Ascending aorta (tissue), 2 donors: ENCODE data around the gene GUCY2D. TPM values are rescaled to one million over a fixed set of nuclear protein-coding genes. Genes with fewer than 3 reads are reported as not detected.

Experiments used
- DNase-seq, 2 donors: peaks; one replicate each; pipeline ENCODE4 v3.0.0-alpha.2; 2019; ENCODE audit warnings: low spot score in 2 of 2
- H3K27ac ChIP-seq, 2 donors: fragments of 200-600 bp; sonication (generic); one replicate each; pipeline ENCODE4 v1.5.1; 2016 to 2017; ENCODE audit warnings: mild to moderate bottlenecking in 1 of 2
- H3K27me3 ChIP-seq: fragments of 200-600 bp; sonication (generic); one replicate; pipeline ENCODE4 v1.5.1; 2017
- H3K36me3 ChIP-seq, 2 donors: fragments of 200-600 bp; sonication (generic); one replicate each; pipeline ENCODE4 v1.5.1; 2016
- H3K4me1 ChIP-seq, 2 donors: fragments of 200-600 bp; sonication (generic); one replicate each; pipeline ENCODE4 v1.5.1; 2016 to 2017; ENCODE audit warnings: mild to moderate bottlenecking in 1 of 2
- H3K4me3 ChIP-seq, 2 donors: fragments of 200-600 bp; sonication (generic); one replicate each; pipeline ENCODE4 v1.5.1; 2016 to 2017; ENCODE audit warnings: mild to moderate bottlenecking in 1 of 2
- H3K9me3 ChIP-seq, 2 donors: fragments of 200-600 bp; sonication (generic); one replicate each; pipeline ENCODE4 v1.5.1; 2016
- intact Hi-C: fragments of 100-400 bp; cut with DNase I; formaldehyde crosslinking; loops from one replicate; pipeline ENCODE4 v1.15.1; 2023
- total RNA-seq: library from RNA; depleted of rRNA; stranded (reverse); fragments of >200 nt; gene quantifications from one replicate; pipeline ENCODE4 v1.1.0, GENCODE V29; 2016
- TF ChIP-seq, protein P1 (sequence below), 3 experiments: fragments of 200-600 bp in 2 of 3; fragments of 450-650 bp in 1 of 3; sonication (generic) in 2 of 3; IDR thresholded peaks; one replicate each; pipeline ENCODE4 v1.5.1; 2016 to 2019; ENCODE audit warnings: antibody characterized with exemption in 3 of 3, mild to moderate bottlenecking in 1 of 3, moderate library complexity in 1 of 3

The GUCY2D gene
- total RNA-seq, 1 donor from 2014 or later: not detected

DNA sequence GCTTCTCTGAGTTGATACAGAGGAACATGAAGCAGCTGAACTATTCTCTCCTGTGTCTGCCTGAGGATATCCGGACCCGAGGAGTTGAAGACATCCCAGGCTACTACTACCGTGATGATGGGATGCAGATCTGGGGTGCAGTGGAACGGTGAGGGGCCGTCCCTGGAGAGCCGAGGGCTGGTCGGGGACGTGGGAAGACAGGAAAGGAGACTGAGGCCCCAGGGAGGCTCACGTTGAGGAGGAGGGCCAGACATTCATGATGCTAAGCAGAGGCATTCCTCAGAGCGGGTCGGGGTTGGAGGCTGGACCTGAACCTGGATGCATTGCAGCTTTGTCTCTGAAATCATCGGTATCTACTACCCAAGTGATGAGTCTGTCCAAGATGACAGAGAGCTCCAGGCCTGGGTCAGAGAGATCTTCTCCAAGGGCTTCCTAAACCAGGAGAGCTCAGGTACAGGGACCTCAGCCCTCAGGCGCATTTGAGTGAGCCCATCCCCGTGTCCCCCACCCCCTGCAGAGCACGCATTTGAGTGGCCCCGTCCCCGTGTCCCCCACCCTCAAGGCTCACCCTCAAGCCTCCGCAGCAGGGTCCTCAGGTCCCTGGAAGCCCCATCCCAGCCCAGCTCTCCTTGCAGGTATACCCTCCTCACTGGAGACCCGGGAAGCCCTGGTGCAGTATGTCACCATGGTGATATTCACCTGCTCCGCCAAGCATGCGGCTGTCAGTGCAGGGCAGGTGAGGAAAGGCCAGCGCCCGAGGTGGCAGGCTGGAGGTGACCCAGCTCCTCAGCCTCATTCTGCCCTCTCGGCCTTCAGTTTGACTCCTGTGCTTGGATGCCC, 44.7 kb downstream of the GUCY2D start:
- Histone ChIP-seq H3K27ac (no peak overlapping the region), H3K9me3 (no peaks in the 10 kb centered on the region), H3K4me3 (no peak overlapping the region), H3K27me3 (no peaks in the 10 kb centered on the region), H3K4me1 (no peaks in the 10 kb centered on the region), H3K36me3 (no peaks in the 10 kb centered on the region)
- peak in 1 of 2 donors; percentile 57 for DNase-seq
- intact Hi-C loops: no loop called here
- TF ChIP-seq, protein P1, sequence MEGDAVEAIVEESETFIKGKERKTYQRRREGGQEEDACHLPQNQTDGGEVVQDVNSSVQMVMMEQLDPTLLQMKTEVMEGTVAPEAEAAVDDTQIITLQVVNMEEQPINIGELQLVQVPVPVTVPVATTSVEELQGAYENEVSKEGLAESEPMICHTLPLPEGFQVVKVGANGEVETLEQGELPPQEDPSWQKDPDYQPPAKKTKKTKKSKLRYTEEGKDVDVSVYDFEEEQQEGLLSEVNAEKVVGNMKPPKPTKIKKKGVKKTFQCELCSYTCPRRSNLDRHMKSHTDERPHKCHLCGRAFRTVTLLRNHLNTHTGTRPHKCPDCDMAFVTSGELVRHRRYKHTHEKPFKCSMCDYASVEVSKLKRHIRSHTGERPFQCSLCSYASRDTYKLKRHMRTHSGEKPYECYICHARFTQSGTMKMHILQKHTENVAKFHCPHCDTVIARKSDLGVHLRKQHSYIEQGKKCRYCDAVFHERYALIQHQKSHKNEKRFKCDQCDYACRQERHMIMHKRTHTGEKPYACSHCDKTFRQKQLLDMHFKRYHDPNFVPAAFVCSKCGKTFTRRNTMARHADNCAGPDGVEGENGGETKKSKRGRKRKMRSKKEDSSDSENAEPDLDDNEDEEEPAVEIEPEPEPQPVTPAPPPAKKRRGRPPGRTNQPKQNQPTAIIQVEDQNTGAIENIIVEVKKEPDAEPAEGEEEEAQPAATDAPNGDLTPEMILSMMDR (IDR thresholded peaks at IDR 0.05): no peak

DNA sequence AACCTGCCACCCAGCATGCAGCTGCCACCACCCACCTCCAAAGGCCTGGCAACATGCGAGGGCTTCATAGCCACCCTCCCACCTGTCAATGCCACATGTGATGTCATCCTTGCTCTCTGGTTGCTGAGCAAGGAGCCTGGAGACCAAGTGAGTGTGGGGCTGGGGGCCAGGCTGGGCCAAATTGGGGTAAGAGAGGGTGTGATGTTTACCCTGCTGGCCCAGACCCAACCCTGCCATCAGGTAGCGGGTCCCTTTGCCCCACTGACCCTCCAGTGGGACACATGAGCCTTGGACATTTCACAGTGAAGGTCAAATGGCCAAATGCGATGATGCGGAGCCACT, 45.3 kb downstream of the GUCY2D start:
- no peak overlapping the region for H3K4me3 ChIP-seq
- no peaks in the 10 kb centered on the region for H3K4me1 ChIP-seq
- H3K36me3 ChIP-seq: no peaks in the 10 kb centered on the region
- H3K27ac ChIP-seq: no peak overlapping the region
- DNase-seq: no peak
- TF ChIP-seq, protein P1 (IDR thresholded peaks at IDR 0.05): no peak
- H3K9me3 ChIP-seq: no peaks in the 10 kb centered on the region
- intact Hi-C loops: no loop called here
- no peaks in the 10 kb centered on the region for H3K27me3 ChIP-seq

DNA sequence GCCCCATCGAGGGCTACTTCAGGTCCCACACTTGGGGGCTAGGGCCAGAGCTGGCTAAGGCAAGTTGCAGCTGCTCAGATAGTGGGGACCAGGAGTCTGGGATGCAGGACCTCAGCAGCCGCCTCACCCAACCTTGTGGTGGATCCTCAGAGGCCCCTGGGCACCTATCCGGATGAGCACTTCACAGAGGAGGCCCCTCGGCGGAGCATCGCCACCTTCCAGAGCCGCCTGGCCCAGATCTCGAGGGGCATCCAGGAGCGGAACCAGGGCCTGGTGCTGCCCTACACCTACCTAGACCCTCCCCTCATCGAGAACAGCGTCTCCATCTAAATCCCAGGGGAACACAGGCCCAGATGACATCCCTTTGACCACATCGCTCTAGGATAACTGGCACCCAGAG, 45.8 kb downstream of the GUCY2D start:
- Histone ChIP-seq H3K27ac (no peak overlapping the region), H3K9me3 (no peaks in the 10 kb centered on the region), H3K36me3 (no peaks in the 10 kb centered on the region), H3K27me3 (no peaks in the 10 kb centered on the region), H3K4me1 (no peaks in the 10 kb centered on the region), H3K4me3 (no peak overlapping the region)
- intact Hi-C loops: no loop called here
- peak in 1 of 2 donors; percentile 41 for DNase-seq
- TF ChIP-seq, protein P1 (IDR thresholded peaks at IDR 0.05): no peak

DNA sequence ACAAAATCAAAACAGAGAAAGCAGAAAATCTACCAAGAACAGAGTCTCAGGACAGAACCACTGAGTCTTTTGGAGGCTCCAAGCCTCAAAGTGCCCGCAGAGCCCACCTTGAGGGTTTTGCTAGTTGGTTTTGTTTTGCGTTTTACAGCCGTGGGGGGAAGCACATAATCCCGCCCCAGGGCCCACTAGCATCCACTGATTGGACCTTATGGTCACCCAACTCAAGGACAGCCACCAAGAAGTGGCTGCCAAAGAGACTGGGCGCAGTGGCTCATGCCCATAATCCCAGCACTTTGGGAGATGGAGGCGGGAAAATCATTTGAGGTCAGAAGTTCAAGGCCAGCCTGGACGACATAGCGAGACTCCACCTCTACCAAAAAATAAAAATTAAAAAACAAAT, 46.3 kb downstream of the GUCY2D start:
- intact Hi-C loops: no loop called here
- DNase-seq: no peak
- no peaks in the 10 kb centered on the region for H3K36me3 ChIP-seq
- no peaks in the 10 kb centered on the region for H3K9me3 ChIP-seq
- H3K4me1 ChIP-seq: no peaks in the 10 kb centered on the region
- TF ChIP-seq, protein P1 (IDR thresholded peaks at IDR 0.05): no peak
- H3K27me3 ChIP-seq: no peaks in the 10 kb centered on the region
- no peak overlapping the region for H3K27ac ChIP-seq
- no peak overlapping the region for H3K4me3 ChIP-seq

DNA sequence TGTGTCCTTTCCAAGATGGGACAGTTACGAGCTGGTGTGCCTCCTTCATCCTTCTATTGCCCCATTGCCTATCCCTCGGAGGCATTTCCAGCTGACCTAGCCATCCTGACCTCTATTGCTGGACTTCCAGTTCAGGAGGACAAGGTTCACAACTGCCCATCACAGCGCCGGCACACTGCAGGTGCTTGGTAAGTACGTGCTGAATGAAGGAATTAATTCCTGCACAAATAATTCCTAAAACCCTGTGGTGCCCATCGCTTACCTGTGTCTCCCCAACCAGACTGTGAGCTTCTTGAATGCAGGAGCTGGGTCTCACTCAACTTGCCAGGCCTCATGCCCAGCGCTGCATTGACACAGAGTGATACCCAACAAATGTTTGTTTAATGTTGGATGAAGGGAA, 49.4 kb downstream of the GUCY2D start:
- H3K36me3 ChIP-seq: no peaks in the 10 kb centered on the region
- no peaks in the 10 kb centered on the region for H3K27me3 ChIP-seq
- H3K4me3 ChIP-seq: no peak overlapping the region
- TF ChIP-seq, protein P1 (IDR thresholded peaks at IDR 0.05): no peak
- no peak overlapping the region for H3K27ac ChIP-seq
- no peak for DNase-seq
- no peaks in the 10 kb centered on the region for H3K4me1 ChIP-seq
- H3K9me3 ChIP-seq: no peaks in the 10 kb centered on the region
- intact Hi-C loops: loop anchor here (10.0 kb wide), 1 partner anchor 227 kb away; no protein-coding TSS in a partner anchor
